K562 (cell line): ENCODE results near the gene DYNC2H1. TPM values are rescaled to one million over a fixed set of nuclear protein-coding genes. Genes with fewer than 3 reads are reported as not detected.

Source experiments
- HNRNPH1 ChIP-seq: fragments of 200-400 bp; formaldehyde crosslinking; optimal IDR thresholded peaks from 2 replicates; pipeline ENCODE3; 2017; ENCODE audit warnings: low read depth, mild to moderate bottlenecking, low read length, moderate library complexity
- ILF3 ChIP-seq: fragments of 450-650 bp; IDR thresholded peaks from 2 replicates; pipeline ENCODE4 v1.6.1; 2018; ENCODE audit warnings: antibody characterized with exemption, mild to moderate bottlenecking, moderate library complexity, borderline replicate concordance
- SMARCC2 ChIP-seq: fragments of 450-650 bp; IDR thresholded peaks from 2 replicates; pipeline ENCODE4 v1.6.1; 2017; ENCODE audit warnings: antibody characterized with exemption, moderate library complexity, mild to moderate bottlenecking, low read depth
- ZNF133 ChIP-seq: fragments of 250-450 bp; sonication (Bioruptor Pico); IDR thresholded peaks from 2 replicates; pipeline ENCODE4 v1.4.0; 2020; ENCODE audit warnings: mild to moderate bottlenecking
- ZNF143 ChIP-seq: sonication (generic); formaldehyde crosslinking; IDR thresholded peaks from 2 replicates; pipeline ENCODE4 v1.9.0; 2022; ENCODE audit warnings: mild to moderate bottlenecking, missing genetic modification reagents
- ZNF174 ChIP-seq: fragments of 250-450 bp; sonication (Bioruptor Pico); IDR thresholded peaks from 2 replicates; pipeline ENCODE4 v1.4.0; 2020; ENCODE audit warnings: mild to moderate bottlenecking
- ZNF316 ChIP-seq: fragments of 450-650 bp; IDR thresholded peaks from 2 replicates; pipeline ENCODE4 v1.6.1; 2016
- ZNF766 ChIP-seq: fragments of 200-800 bp; sonication (Bioruptor generic); conservative IDR thresholded peaks from 2 replicates; pipeline ENCODE4 v1.6.1; 2016; ENCODE audit warnings: missing genetic modification characterization, missing compliant biosample characterization
- polyA plus RNA-seq, 8 experiments: library from polyadenylated mRNA; depleted of rRNA in 4 of 8; stranded (reverse) in 5 of 8; unstranded in 3 of 8; fragments of >200 nt; fragmentation: Nextera tagmentation in 2 of 8; fragmentation: Illumina TruSeq in 1 of 8; extraction: Ambion mirVana in 2 of 8; extraction: Trizol in 1 of 8; gene quantifications; 2 replicates each; pipeline versions ENCODE4 v1.2.1 to v1.2.3, GENCODE V29; 2011 to 2014; ENCODE audit warnings: inconsistent platforms in 1 of 8, missing spikeins in 1 of 8
- total RNA-seq, 7 experiments: library from RNA; depleted of rRNA in 6 of 7; stranded (reverse); fragments of >200 nt in 6 of 7; fragmentation: Illumina TruSeq in 2 of 7; extraction: Trizol in 2 of 7; gene quantifications; 2 replicates each; pipeline versions ENCODE4 v1.2.1 to v1.2.3, GENCODE V29; 2011 to 2021; ENCODE audit warnings: low replicate concordance in 1 of 7
- TF ChIP-seq, protein P1 (sequence below), 2 experiments: fragments of 450-650 bp; IDR thresholded peaks; 2 replicates each; pipeline ENCODE4 v1.6.1; 2018; ENCODE audit warnings: mild to moderate bottlenecking in 2 of 2, low read depth in 1 of 2; ENCODE audit not compliant: partially characterized antibody in 2 of 2
- TF ChIP-seq, protein P2 (sequence below): sonication (generic); formaldehyde crosslinking; IDR thresholded peaks from 2 replicates; pipeline ENCODE4 v1.8.1; 2022; ENCODE audit warnings: missing genetic modification reagents
- TF ChIP-seq, protein P3 (sequence below), 3 experiments: fragments of 200-800 bp in 1 of 3; fragments of 250-450 bp in 1 of 3; fragments of 450-650 bp in 1 of 3; sonication (Bioruptor Pico) in 1 of 3; sonication (Bioruptor generic) in 1 of 3; formaldehyde crosslinking in 1 of 3; IDR thresholded peaks; 2 replicates each; pipeline versions ENCODE4 v1.6.1 to v1.8.0; 2016 to 2022; ENCODE audit warnings: mild to moderate bottlenecking in 2 of 3, missing genetic modification characterization in 2 of 3, missing compliant biosample characterization in 1 of 3, moderate library complexity in 1 of 3
- TF ChIP-seq, protein P4 (sequence below): fragments of 250-450 bp; sonication (Bioruptor Pico); IDR thresholded peaks from 2 replicates; pipeline ENCODE4 v1.4.0; 2020

Gene DYNC2H1
- total and polyA plus RNA-seq, 9 of the 15 experiments (the other 6 are each of a cell fraction or from before 2014, with no cell fraction given) = 0.08 to 0.64 (median 0.20) TPM

DNA sequence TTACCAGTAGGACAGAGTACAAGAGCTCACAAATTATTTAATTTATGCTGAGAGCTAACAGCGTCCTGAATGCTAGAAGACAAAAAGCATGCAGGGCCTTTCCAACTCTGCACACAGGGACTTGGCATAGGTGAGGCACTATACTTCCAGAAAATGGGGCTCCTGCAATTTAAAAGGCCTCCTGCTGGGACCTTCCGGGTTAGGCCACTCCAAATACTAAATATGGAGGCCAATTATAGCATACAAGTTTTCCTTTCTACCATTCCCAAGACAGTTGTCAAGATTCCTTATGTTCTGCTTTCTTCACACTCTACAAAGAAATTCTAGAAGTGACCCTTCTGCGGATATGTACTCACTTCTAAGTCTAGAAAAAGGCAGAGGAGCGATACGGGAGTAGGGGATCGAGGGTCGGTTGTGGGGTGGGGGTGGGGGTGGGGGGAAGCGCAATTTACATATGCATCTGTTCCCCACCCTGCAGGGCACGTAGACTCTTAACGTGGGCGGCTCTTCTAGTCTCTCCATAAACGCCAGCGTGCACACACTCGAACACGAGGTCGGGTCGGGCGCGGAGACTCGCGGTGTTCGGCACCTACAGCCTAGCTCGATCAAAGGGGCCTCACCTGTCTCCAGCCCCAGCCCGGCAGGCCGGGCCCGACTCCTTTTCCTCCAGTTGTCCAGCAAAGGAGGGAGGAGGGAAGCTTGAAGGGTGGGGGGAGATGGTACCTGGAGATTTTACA is 18.0 kb upstream of the DYNC2H1 start (continued):
- TF ChIP-seq, protein P1, sequence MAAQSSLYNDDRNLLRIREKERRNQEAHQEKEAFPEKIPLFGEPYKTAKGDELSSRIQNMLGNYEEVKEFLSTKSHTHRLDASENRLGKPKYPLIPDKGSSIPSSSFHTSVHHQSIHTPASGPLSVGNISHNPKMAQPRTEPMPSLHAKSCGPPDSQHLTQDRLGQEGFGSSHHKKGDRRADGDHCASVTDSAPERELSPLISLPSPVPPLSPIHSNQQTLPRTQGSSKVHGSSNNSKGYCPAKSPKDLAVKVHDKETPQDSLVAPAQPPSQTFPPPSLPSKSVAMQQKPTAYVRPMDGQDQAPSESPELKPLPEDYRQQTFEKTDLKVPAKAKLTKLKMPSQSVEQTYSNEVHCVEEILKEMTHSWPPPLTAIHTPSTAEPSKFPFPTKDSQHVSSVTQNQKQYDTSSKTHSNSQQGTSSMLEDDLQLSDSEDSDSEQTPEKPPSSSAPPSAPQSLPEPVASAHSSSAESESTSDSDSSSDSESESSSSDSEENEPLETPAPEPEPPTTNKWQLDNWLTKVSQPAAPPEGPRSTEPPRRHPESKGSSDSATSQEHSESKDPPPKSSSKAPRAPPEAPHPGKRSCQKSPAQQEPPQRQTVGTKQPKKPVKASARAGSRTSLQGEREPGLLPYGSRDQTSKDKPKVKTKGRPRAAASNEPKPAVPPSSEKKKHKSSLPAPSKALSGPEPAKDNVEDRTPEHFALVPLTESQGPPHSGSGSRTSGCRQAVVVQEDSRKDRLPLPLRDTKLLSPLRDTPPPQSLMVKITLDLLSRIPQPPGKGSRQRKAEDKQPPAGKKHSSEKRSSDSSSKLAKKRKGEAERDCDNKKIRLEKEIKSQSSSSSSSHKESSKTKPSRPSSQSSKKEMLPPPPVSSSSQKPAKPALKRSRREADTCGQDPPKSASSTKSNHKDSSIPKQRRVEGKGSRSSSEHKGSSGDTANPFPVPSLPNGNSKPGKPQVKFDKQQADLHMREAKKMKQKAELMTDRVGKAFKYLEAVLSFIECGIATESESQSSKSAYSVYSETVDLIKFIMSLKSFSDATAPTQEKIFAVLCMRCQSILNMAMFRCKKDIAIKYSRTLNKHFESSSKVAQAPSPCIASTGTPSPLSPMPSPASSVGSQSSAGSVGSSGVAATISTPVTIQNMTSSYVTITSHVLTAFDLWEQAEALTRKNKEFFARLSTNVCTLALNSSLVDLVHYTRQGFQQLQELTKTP (IDR thresholded peaks at IDR 0.05; ENCODE audit: low read depth in 1 of 2, partially characterized antibody in 2 of 2) = no peak
- no peak for TF ChIP-seq ZNF143
- TF ChIP-seq ILF3 = no peak
- no peak for TF ChIP-seq HNRNPH1
- TF ChIP-seq, protein P2, sequence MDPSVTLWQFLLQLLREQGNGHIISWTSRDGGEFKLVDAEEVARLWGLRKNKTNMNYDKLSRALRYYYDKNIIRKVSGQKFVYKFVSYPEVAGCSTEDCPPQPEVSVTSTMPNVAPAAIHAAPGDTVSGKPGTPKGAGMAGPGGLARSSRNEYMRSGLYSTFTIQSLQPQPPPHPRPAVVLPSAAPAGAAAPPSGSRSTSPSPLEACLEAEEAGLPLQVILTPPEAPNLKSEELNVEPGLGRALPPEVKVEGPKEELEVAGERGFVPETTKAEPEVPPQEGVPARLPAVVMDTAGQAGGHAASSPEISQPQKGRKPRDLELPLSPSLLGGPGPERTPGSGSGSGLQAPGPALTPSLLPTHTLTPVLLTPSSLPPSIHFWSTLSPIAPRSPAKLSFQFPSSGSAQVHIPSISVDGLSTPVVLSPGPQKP = no peak
- no peak for TF ChIP-seq ZNF133
- TF ChIP-seq, protein P3, sequence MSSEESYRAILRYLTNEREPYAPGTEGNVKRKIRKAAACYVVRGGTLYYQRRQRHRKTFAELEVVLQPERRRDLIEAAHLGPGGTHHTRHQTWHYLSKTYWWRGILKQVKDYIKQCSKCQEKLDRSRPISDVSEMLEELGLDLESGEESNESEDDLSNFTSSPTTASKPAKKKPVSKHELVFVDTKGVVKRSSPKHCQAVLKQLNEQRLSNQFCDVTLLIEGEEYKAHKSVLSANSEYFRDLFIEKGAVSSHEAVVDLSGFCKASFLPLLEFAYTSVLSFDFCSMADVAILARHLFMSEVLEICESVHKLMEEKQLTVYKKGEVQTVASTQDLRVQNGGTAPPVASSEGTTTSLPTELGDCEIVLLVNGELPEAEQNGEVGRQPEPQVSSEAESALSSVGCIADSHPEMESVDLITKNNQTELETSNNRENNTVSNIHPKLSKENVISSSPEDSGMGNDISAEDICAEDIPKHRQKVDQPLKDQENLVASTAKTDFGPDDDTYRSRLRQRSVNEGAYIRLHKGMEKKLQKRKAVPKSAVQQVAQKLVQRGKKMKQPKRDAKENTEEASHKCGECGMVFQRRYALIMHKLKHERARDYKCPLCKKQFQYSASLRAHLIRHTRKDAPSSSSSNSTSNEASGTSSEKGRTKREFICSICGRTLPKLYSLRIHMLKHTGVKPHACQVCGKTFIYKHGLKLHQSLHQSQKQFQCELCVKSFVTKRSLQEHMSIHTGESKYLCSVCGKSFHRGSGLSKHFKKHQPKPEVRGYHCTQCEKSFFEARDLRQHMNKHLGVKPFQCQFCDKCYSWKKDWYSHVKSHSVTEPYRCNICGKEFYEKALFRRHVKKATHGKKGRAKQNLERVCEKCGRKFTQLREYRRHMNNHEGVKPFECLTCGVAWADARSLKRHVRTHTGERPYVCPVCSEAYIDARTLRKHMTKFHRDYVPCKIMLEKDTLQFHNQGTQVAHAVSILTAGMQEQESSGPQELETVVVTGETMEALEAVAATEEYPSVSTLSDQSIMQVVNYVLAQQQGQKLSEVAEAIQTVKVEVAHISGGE (CRISPR knock-in tag; IDR thresholded peaks at IDR 0.05) = no peak
- TF ChIP-seq, protein P4, sequence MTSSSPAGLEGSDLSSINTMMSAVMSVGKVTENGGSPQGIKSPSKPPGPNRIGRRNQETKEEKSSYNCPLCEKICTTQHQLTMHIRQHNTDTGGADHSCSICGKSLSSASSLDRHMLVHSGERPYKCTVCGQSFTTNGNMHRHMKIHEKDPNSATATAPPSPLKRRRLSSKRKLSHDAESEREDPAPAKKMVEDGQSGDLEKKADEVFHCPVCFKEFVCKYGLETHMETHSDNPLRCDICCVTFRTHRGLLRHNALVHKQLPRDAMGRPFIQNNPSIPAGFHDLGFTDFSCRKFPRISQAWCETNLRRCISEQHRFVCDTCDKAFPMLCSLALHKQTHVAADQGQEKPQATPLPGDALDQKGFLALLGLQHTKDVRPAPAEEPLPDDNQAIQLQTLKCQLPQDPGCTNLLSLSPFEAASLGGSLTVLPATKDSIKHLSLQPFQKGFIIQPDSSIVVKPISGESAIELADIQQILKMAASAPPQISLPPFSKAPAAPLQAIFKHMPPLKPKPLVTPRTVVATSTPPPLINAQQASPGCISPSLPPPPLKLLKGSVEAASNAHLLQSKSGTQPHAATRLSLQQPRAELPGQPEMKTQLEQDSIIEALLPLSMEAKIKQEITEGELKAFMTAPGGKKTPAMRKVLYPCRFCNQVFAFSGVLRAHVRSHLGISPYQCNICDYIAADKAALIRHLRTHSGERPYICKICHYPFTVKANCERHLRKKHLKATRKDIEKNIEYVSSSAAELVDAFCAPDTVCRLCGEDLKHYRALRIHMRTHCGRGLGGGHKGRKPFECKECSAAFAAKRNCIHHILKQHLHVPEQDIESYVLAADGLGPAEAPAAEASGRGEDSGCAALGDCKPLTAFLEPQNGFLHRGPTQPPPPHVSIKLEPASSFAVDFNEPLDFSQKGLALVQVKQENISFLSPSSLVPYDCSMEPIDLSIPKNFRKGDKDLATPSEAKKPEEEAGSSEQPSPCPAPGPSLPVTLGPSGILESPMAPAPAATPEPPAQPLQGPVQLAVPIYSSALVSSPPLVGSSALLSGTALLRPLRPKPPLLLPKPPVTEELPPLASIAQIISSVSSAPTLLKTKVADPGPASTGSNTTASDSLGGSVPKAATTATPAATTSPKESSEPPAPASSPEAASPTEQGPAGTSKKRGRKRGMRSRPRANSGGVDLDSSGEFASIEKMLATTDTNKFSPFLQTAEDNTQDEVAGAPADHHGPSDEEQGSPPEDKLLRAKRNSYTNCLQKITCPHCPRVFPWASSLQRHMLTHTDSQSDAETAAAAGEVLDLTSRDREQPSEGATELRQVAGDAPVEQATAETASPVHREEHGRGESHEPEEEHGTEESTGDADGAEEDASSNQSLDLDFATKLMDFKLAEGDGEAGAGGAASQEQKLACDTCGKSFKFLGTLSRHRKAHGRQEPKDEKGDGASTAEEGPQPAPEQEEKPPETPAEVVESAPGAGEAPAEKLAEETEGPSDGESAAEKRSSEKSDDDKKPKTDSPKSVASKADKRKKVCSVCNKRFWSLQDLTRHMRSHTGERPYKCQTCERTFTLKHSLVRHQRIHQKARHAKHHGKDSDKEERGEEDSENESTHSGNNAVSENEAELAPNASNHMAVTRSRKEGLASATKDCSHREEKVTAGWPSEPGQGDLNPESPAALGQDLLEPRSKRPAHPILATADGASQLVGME (CRISPR knock-in tag) = no peak
- TF ChIP-seq ZNF766 (CRISPR knock-in tag) = no peak
- no peak for TF ChIP-seq SMARCC2
- no peak for TF ChIP-seq ZNF316
- no peak for TF ChIP-seq ZNF174 (CRISPR knock-in tag)
